ENCODE results near the gene CPEB4. TPM values are rescaled to one million over a fixed set of nuclear protein-coding genes. Genes with fewer than 3 reads are reported as not detected.

Gene CPEB4
- total and polyA plus RNA-seq, 2 experiments from 2014 or later, result 5.9 to 10.2 TPM

Other genes starting within 250 kb of the CPEB4 start
- gene C5orf47, start 100.8 kb downstream of the CPEB4 start, total RNA-seq (2014; rRNA removed; shearing (Covaris generic)), result 0.63 and 1.0 TPM in 2 replicates
- gene C5orf47, start 100.8 kb downstream of the CPEB4 start, polyA plus RNA-seq (2016; fragmentation: Nextera tagmentation; extraction: Ambion mirVana), result 0.50 and 1.1 TPM in 2 replicates
- gene NSG2, start 157.4 kb downstream of the CPEB4 start, total RNA-seq (2014; rRNA removed; shearing (Covaris generic)), result not detected in 2 replicates
- 0.16 TPM in 1 of 2 replicates, not detected in the other for gene NSG2, start 157.4 kb downstream of the CPEB4 start, polyA plus RNA-seq (2016; fragmentation: Nextera tagmentation; extraction: Ambion mirVana)